ENCODE measurements around the gene STAG1. TPM values are rescaled to one million over a fixed set of nuclear protein-coding genes. Genes with fewer than 3 reads are reported as not detected.
"Not testable (repeated sequence)": the region's sequence is repeated elsewhere in the genome, so short reads cannot be mapped to it uniquely, and the experiment has no call there.

Gene STAG1
- total and polyA plus RNA-seq, 9 of the 15 experiments (the other 6 are each of a cell fraction or from before 2014, with no cell fraction given): 2.7 to 17.7 (median 8.8) TPM

GRCh38 chr3:136476280-136476679 is 275.9 kb downstream of the STAG1 start (continued):
- TF ChIP-seq ZNF518B (CRISPR knock-in tag; IDR thresholded peaks at IDR 0.05): no peak
- TF ChIP-seq ZNF444 (CRISPR knock-in tag; IDR thresholded peaks at IDR 0.05): no peak

- H3K36me3 ChIP-seq (ENCODE audit: control insufficient read depth, insufficient read depth, low read length); H3K9me3 ChIP-seq (replicated peaks; ENCODE audit: control insufficient read depth, insufficient read depth, low read depth, low read length); FAIRE-seq; in situ Hi-C loops (cut with MboI); CTCF ChIA-PET (ENCODE audit: low intra/inter-chr PET ratio); ATAC-seq; intact Hi-C loops (cut with micrococcal nuclease); DNase-seq (ENCODE audit: extremely low read depth in 1 of 4, low spot score in 3 of 4); H3K4me1 ChIP-seq (replicated peaks in 1 of 2; ENCODE audit: control insufficient read depth in 2 of 2, insufficient read depth in 2 of 2, low read length in 2 of 2); H3K9ac ChIP-seq (ENCODE audit: insufficient read depth in 1 of 2, low read depth in 2 of 2, low read length in 2 of 2); H3K27ac ChIP-seq (ENCODE audit: extremely low read depth, low read depth, low read length); BruUV-seq (replicated peaks); H3K4me3 ChIP-seq; H3K9me1 ChIP-seq (ENCODE audit: control insufficient read depth, insufficient read depth, low read length); H3K79me2 ChIP-seq (ENCODE audit: control insufficient read depth, insufficient read depth, low read length); H3K4me2 ChIP-seq (ENCODE audit: insufficient read depth, low read length); POLR2A ChIA-PET; H3K27me3 ChIP-seq (ENCODE audit: control insufficient read depth in 2 of 2, insufficient read depth in 2 of 2, low read length in 2 of 2); H2AFZ ChIP-seq (ENCODE audit: low read depth, low read length); H4K20me1 ChIP-seq (replicated peaks; ENCODE audit: control insufficient read depth, insufficient read depth, low read length): not testable (repeated sequence)
- WGBS (ENCODE audit: insufficient coverage, low coverage, missing lambda C conversion rate): 80% methylated on average over 1 of the region's 3 CpGs
These were observed 277.3 kb downstream of the STAG1 start for GRCh38 chr3:136474876-136475275.

Measured in K562 (cell line).